Heart left ventricle (tissue), 16 donors: ENCODE results near the gene CACNB4. TPM values are rescaled to one million over a fixed set of nuclear protein-coding genes. Genes with fewer than 3 reads are reported as not detected.

Experiments
- ATAC-seq, 4 donors: fragments of 200-7000 bp; cut with Tn5 transposase; one replicate each; pipeline ENCODE4 v1.9.1; 2020 to 2022; ENCODE audit warnings: moderate library complexity in 4 of 4, mild to moderate bottlenecking in 3 of 4, moderate number of reproducible peaks in 1 of 4
- DNase-seq, 5 donors: peaks; one replicate each; pipeline ENCODE4 v3.0.0-alpha.2; 2020
- H3K27ac ChIP-seq, 12 donors: fragments of 200-600 bp; sonication (generic) in 4 of 12; one replicate each; pipeline versions ENCODE4 v1.5.0 to v1.8.0; 2016 to 2022; ENCODE audit warnings: mild to moderate bottlenecking in 2 of 12
- H3K27me3 ChIP-seq, 9 donors: fragments of 200-600 bp; sonication (generic) in 2 of 9; one replicate each; pipeline versions ENCODE4 v1.5.1 to v1.8.0; 2016 to 2022; ENCODE audit warnings: mild to moderate bottlenecking in 3 of 9
- H3K36me3 ChIP-seq, 9 donors: fragments of 200-600 bp; sonication (generic) in 2 of 9; one replicate each; pipeline versions ENCODE4 v1.5.0 to v1.8.0; 2018 to 2022; ENCODE audit warnings: mild to moderate bottlenecking in 2 of 9
- H3K4me1 ChIP-seq, 12 donors: fragments of 200-600 bp; sonication (generic) in 4 of 12; one replicate each; pipeline versions ENCODE4 v1.5.0 to v1.8.0; 2016 to 2022; ENCODE audit warnings: mild to moderate bottlenecking in 3 of 12
- H3K4me3 ChIP-seq, 12 donors: fragments of 200-600 bp; sonication (generic) in 4 of 12; one replicate each; pipeline versions ENCODE4 v1.5.0 to v1.8.0; 2017 to 2022; ENCODE audit warnings: mild to moderate bottlenecking in 9 of 12, moderate library complexity in 4 of 12
- H3K9me3 ChIP-seq, 12 donors: fragments of 200-600 bp; sonication (generic) in 4 of 12; one replicate each; pipeline versions ENCODE4 v1.5.0 to v1.8.0; 2016 to 2022; ENCODE audit warnings: mild to moderate bottlenecking in 1 of 12
- CTCF ChIP-seq, 12 donors: fragments of 200-600 bp; sonication (generic) in 4 of 12; IDR thresholded peaks; one replicate each; pipeline versions ENCODE4 v1.5.0 to v1.8.0; 2018 to 2022; ENCODE audit warnings: antibody characterized with exemption in 12 of 12, mild to moderate bottlenecking in 5 of 12
- POLR2A ChIP-seq, 2 donors: fragments of 450-650 bp; IDR thresholded peaks; one replicate each; pipeline ENCODE4 v1.6.1; 2017; ENCODE audit warnings: antibody characterized with exemption in 2 of 2, mild to moderate bottlenecking in 2 of 2, moderate library complexity in 2 of 2
- WGBS, 4 donors: extraction: QIAGEN DNeasy Blood & Tissue Kit in 2 of 4; methylation state at CpG; one replicate each; pipeline versions ENCODE4 v1.1.5 to v1.1.7; 2013 to 2018; 5-methylcytosine and 5-hydroxymethylcytosine counted together
- intact Hi-C, 10 donors: fragments of 100-400 bp; cut with DNase I; formaldehyde crosslinking; loops; one replicate each; pipeline versions ENCODE4 v1.11.1 to v1.14.2; 2022
- long read RNA-seq, 3 donors: library from polyadenylated mRNA; unstranded; transcript quantifications; one replicate each; pipeline ENCODE4 v2.0.0, GENCODE V29; 2020 to 2021
- polyA plus RNA-seq, 2 donors: library from polyadenylated mRNA; stranded (reverse); fragments of 200-250 nt; gene quantifications; one replicate each; pipeline ENCODE4 v1.2.3, GENCODE V29; 2013
- total RNA-seq, 9 donors: library from RNA; depleted of rRNA in 2 of 9; stranded (reverse); fragments of >200 nt in 2 of 9; fragmentation: NEBNext Ultra II Directional in 3 of 9; extraction: Animal tissue kit (Norgen Biotek cat#: 25700) in 3 of 9; gene quantifications; one replicate each; pipeline versions ENCODE4 v1.1.0 to v1.2.4, GENCODE V29; 2016 to 2023
- donor health status: ischemic (EF 13 %, LVEDD 7.1; RV severe dilation, severe dysfunction).
- donor health status: healthy with polysubstance abuse.
- donor health status: DM: no; HTN: yes; CAD: no.
- donor health status: DM: no; HTN: no; CAD: no.
- donor health status: ischemic (EF 25% LVEDD 6.9; RV normal size, moderate dysfunction).
- donor health status: ischemic (EF 25% LVEDD 5.7; RV mildly dilated, moderate dysfunction).
- donor health status: healthy.
- donor health status: DM: yes; HTN: yes; CAD: no.
- donor health status: ischemic (EF 35%, LVEDD 5.7; RV mildly dilated, moderate dysfunction).
- donor health status: nonischemic (EF 11% LVEDD 7.7; RV severe dilation, severe dysfunction).
- donor health status: DM: yes; HTN: yes; CAD: no.
- donor health status: PGD.
- donor health status: ischemic (EF 29% LVEDD 5.4; RV normal size, mild dysfunction).
- donor health status: nonischemic (EF 23%, LVEDD 6.1; RV moderate dilation, normal function).

Gene CACNB4
- total RNA-seq: 1 to 10 TPM in 3 of 9 donors, under 1 TPM in 6; 0.25 to 1.5 (median 0.44) TPM
- under 1 TPM; 0.03 to 0.11 TPM for polyA plus RNA-seq
- long read RNA-seq, donor 1: 0 reads
- long read RNA-seq, donor 2, partial matches to known transcripts: 1 of 1 reads
- long read RNA-seq, donor 2, other reads (novel, unspliced or antisense): 0 of 1 reads
- long read RNA-seq, donor 3: 0 reads

- Histone ChIP-seq H3K36me3 (no peaks in the 10 kb centered on the region), H3K4me1 (peaks cover 0 to 23% (median 8%) of the 10 kb centered on the region in 12 donors), H3K27me3 (peaks cover 0 to 32% (median 4%) of the 10 kb centered on the region in 9 donors), H3K9me3 (no peaks in the 10 kb centered on the region), H3K4me3 (peak within 1 kb of the TSS; percentile 50 to 78 (median 64)), H3K27ac (peak within 1 kb of the TSS in 3 of 12 donors; percentile 10 to 47 (median 23))
- ATAC-seq (peak in 3 of 4 donors; percentile 18 to 50 (median 33)), DNase-seq (peak in 3 of 5 donors; percentile 24 to 64 (median 29))
- TF ChIP-seq POLR2A (IDR thresholded peaks at IDR 0.05) (no peak), CTCF (IDR thresholded peaks at IDR 0.05) (no peak)
- whole genome bisulfite sequencing, 4 donors: 0 to 1% (median 1%) methylated on average over 57 to 73 of the region's 73 CpGs
- intact Hi-C loops: no loop called here
Measured at GRCh38 chr2:152098496-152099366, at the start of gene CACNB4. TSS of gene CACNB4 (minus strand) at chr2:152099044.

GRCh38 chr2:152134488-152135280 lies 35.8 kb upstream of the CACNB4 start:
- DNase-seq: no peak
- no peak overlapping the region for H3K4me3 ChIP-seq
- H3K9me3 ChIP-seq: no peaks in the 10 kb centered on the region
- intact Hi-C loops: no loop called here
- peak in 2 of 4 donors; percentile 14 to 58 for ATAC-seq
- 78 to 84% (median 82%) methylated on average over 5 of the region's 5 CpGs for WGBS, 4 donors
- H3K36me3 ChIP-seq: peaks cover 0 to 46% (median 17%) of the 10 kb centered on the region in 9 donors
- TF ChIP-seq POLR2A (IDR thresholded peaks at IDR 0.05) (no peak), CTCF (IDR thresholded peaks at IDR 0.05) (no peak)
- H3K27me3 ChIP-seq: no peaks in the 10 kb centered on the region
- H3K4me1 ChIP-seq: peaks cover 0 to 8% (median 0%) of the 10 kb centered on the region in 12 donors
- no peak overlapping the region for H3K27ac ChIP-seq

- Histone ChIP-seq H3K36me3 (peaks cover 0 to 40% (median 16%) of the 10 kb centered on the region in 9 donors), H3K27me3 (no peaks in the 10 kb centered on the region)
- TF ChIP-seq CTCF (IDR thresholded peaks at IDR 0.05): no peak
- TF ChIP-seq POLR2A (IDR thresholded peaks at IDR 0.05): no peak
Measured at GRCh38 chr2:152132306-152132705, 33.5 kb upstream of the CACNB4 start.

More at GRCh38 chr2:152132306-152132705, 33.5 kb upstream of the CACNB4 start:
- Histone ChIP-seq H3K27ac (no peak overlapping the region), H3K4me3 (no peak overlapping the region), H3K4me1 (peaks cover 0 to 8% (median 0%) of the 10 kb centered on the region in 12 donors), H3K9me3 (no peaks in the 10 kb centered on the region)
- intact Hi-C loops: no loop called here
- no peak for ATAC-seq
- 68 to 86% (median 76%) methylated on average over 1 of the region's 1 CpG for WGBS, 4 donors
- no peak for DNase-seq
